Measurements from ENCODE around the gene CAMSAP2.

CAMSAP2 gene

GRCh38 chr1:200877839-200878551, 139.3 kb downstream of the CAMSAP2 start:
- no peak overlapping the region for H3K4me3 ChIP-seq (ENCODE audit: low read depth, low read length)
- no peak for TF ChIP-seq CTCF (IDR thresholded peaks at IDR 0.05; ENCODE audit: borderline replicate concordance, insufficient read depth, low read depth, low read length)

GRCh38 chr1:200880212-200880611, 141.5 kb downstream of the CAMSAP2 start:
- no peak for TF ChIP-seq CTCF (IDR thresholded peaks at IDR 0.05; ENCODE audit: borderline replicate concordance, insufficient read depth, low read depth, low read length)
- H3K4me3 ChIP-seq (ENCODE audit: low read depth, low read length) = no peak overlapping the region

GRCh38 chr1:200883118-200883517, 144.4 kb downstream of the CAMSAP2 start:
- H3K4me3 ChIP-seq (ENCODE audit: low read depth, low read length) = no peak overlapping the region
- TF ChIP-seq CTCF (IDR thresholded peaks at IDR 0.05; ENCODE audit: borderline replicate concordance, insufficient read depth, low read depth, low read length) = no peak

- no peak overlapping the region for H3K4me3 ChIP-seq (ENCODE audit: low read depth, low read length)
- no peak for TF ChIP-seq CTCF (IDR thresholded peaks at IDR 0.05; ENCODE audit: borderline replicate concordance, insufficient read depth, low read depth, low read length)
Measured at GRCh38 chr1:200885623-200886402, 147.1 kb downstream of the CAMSAP2 start.

GRCh38 chr1:200886594-200886993, 147.9 kb downstream of the CAMSAP2 start:
- TF ChIP-seq CTCF (IDR thresholded peaks at IDR 0.05; ENCODE audit: borderline replicate concordance, insufficient read depth, low read depth, low read length) = no peak
- H3K4me3 ChIP-seq (ENCODE audit: low read depth, low read length) = no peak overlapping the region

GRCh38 chr1:200887036-200887435, 148.3 kb downstream of the CAMSAP2 start:
- no peak overlapping the region for H3K4me3 ChIP-seq (ENCODE audit: low read depth, low read length)
- TF ChIP-seq CTCF (IDR thresholded peaks at IDR 0.05; ENCODE audit: borderline replicate concordance, insufficient read depth, low read depth, low read length) = no peak

Data from GM12875 (cell line).